BLaER1 treated with 17β-estradiol and CSF1 and Interleukin-3, amounts not matched to agents 10 nM and 100 nM (cell line): Measurements from ENCODE around the gene LSM12.
A peak's percentile ranks its signal among the peaks of the same experiment; 100 is the strongest.
"Not testable (repeated sequence)": the region's sequence is repeated elsewhere in the genome, so short reads cannot be mapped to it uniquely, and the experiment has no call there.

Source experiments
- H3K27ac ChIP-seq, 11 experiments: shearing (Covaris generic); formaldehyde crosslinking; 2 replicates each; pipeline ENCODE4 v1.8.1; 2022
- H3K27me3 ChIP-seq, 11 experiments: shearing (Covaris generic); formaldehyde crosslinking; 2 replicates each; pipeline ENCODE4 v1.8.1; 2022
- H3K36me3 ChIP-seq, 11 experiments: shearing (Covaris generic); formaldehyde crosslinking; 2 replicates each; pipeline ENCODE4 v1.8.1; 2022
- H3K4me1 ChIP-seq, 10 experiments: shearing (Covaris generic); formaldehyde crosslinking; 2 replicates each; pipeline ENCODE4 v1.8.1; 2022
- H3K4me2 ChIP-seq, 11 experiments: shearing (Covaris generic); formaldehyde crosslinking; 2 replicates each; pipeline ENCODE4 v1.8.1; 2022
- H3K4me3 ChIP-seq, 10 experiments: shearing (Covaris generic); formaldehyde crosslinking; 2 replicates each; pipeline ENCODE4 v1.8.1; 2022
- H3K9ac ChIP-seq, 11 experiments: shearing (Covaris generic); formaldehyde crosslinking; 2 replicates each; pipeline ENCODE4 v1.8.1; 2022
- H3K9me3 ChIP-seq, 11 experiments: shearing (Covaris generic); formaldehyde crosslinking; replicated peaks in 1 of 11; 2 replicates each; pipeline ENCODE4 v1.8.1; 2022
- H4K20me1 ChIP-seq, 11 experiments: shearing (Covaris generic); formaldehyde crosslinking; 2 replicates each; pipeline ENCODE4 v1.8.1; 2022
- Cebpa-rat ChIP-seq, 11 experiments: shearing (Covaris generic); IDR thresholded peaks; 2 replicates each; pipeline ENCODE4 v1.8.1; 2022

The LSM12 gene

DNA sequence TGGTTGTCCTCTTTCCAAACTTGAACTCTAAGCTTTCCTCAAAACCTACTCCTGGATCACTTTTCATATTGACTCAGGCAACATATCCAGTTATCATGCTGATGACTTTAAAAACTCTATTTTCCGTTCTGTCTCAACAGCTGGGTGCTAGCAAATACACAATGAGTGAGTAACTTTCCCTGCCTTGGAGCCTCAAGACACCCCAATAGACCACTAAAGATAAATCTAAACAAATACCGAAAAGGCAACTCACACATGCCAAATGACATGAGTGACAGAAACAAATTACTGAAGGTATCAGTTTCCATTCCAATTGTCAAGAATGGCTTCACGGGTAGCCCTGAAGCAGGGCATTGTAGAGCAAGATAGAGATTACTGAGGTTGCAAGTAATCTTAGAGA lies 36.0 kb downstream of the LSM12 start:
- Histone ChIP-seq H3K4me2 (no peak overlapping the region), H3K27me3 (no peaks in the 10 kb centered on the region), H4K20me1 (peaks cover 0 to 43% (median 15%) of the 10 kb centered on the region in 11 experiments; a peak in 15 of 22 replicates), H3K36me3 (peaks cover 36 to 75% (median 66%) of the 10 kb centered on the region in 11 experiments), H3K9me3 (no peaks in the 10 kb centered on the region), H3K4me3 (no peak overlapping the region), H3K9ac (no peak overlapping the region), H3K4me1 (peaks cover 6 to 23% (median 12%) of the 10 kb centered on the region in 10 experiments; a peak in 17 of 20 replicates), H3K27ac (no peak overlapping the region)
- no peak for TF ChIP-seq Cebpa-rat (IDR thresholded peaks at IDR 0.05)

DNA sequence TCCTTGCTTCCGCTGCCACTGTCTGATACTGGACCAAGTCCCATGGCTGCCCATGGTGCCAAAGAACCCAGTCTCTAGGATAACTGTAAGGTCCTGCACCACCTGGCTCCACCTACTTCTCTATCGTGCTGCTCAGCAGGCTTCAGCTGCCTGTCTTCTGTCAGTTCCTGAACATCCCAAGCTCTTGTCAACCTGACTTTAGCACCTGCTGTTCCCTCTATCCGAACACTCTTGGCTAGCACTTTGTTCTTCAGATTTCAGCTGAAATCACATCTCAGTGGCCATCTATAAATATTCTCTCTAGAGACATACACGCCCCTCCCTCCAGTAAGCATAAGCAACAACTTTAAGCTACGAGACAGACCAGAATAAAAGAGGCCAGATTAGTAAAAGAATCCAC lies 36.7 kb downstream of the LSM12 start:
- Histone ChIP-seq H3K9ac (no peak overlapping the region), H3K4me1 (peaks cover 6 to 30% (median 16%) of the 10 kb centered on the region in 10 experiments; a peak in 17 of 20 replicates), H3K36me3 (peaks cover 40 to 82% (median 71%) of the 10 kb centered on the region in 11 experiments), H3K27ac (no peak overlapping the region), H3K4me3 (no peak overlapping the region), H3K27me3 (no peaks in the 10 kb centered on the region), H4K20me1 (peaks cover 0 to 50% (median 22%) of the 10 kb centered on the region in 11 experiments; a peak in 15 of 22 replicates), H3K4me2 (no peak overlapping the region), H3K9me3 (no peaks in the 10 kb centered on the region)
- no peak for TF ChIP-seq Cebpa-rat (IDR thresholded peaks at IDR 0.05)

DNA sequence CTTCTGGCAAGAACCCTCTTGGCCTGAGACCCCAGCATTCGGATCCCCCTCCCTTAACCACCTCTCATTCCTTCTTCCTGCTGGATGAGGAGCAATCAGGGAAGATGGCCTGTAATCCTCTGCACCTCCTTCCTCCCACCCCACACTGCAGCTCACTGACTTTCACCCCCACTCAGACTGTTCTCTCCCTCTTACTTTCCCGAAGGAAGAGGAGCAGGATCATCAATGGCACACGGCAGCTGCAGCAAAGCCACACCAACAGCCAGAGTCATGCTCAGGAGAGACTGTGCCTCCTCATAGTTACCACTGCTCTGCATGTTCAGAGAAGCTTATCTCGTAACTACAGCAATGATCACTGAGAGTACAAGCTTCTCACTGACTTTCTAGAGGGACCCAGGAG lies 41.6 kb downstream of the LSM12 start:
- no peaks in the 10 kb centered on the region for H3K27me3 ChIP-seq
- peaks cover 21 to 81% (median 57%) of the 10 kb centered on the region in 11 experiments for H3K36me3 ChIP-seq

DNA sequence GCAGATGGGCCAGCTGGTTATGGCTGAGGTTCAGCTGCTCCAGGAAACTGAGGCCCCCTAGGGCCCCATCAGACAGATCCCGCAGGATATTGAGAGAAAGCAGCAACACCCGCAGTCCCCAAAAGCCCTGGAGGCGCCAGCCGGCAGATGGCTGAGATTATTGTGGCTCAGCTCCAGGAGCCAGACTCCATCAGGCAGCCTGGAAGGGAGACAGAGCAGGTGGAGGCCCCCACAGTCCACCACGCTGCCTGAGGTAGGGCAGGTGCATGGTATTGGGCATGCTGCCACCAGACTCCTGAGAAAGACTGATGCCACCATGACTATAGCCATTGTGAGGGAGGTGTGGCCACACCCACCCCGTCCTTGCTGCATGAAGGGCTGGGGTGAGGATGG lies 42.2 kb downstream of the LSM12 start:
- Histone ChIP-seq H3K9ac (no peak overlapping the region), H3K4me1 (peaks cover 0 to 25% (median 8%) of the 10 kb centered on the region in 10 experiments; a peak in 7 of 20 replicates), H3K4me2 (peak overlapping the region in 2 of 11 experiments; percentile 9 to 24; a peak in 1 of 22 replicates), H4K20me1 (peaks cover 0 to 50% (median 31%) of the 10 kb centered on the region in 11 experiments; a peak in 16 of 22 replicates), H3K27ac (no peak overlapping the region), H3K9me3 (no peaks in the 10 kb centered on the region), H3K27me3 (no peaks in the 10 kb centered on the region), H3K4me3 (no peak overlapping the region), H3K36me3 (peaks cover 21 to 79% (median 53%) of the 10 kb centered on the region in 11 experiments)
- TF ChIP-seq Cebpa-rat (IDR thresholded peaks at IDR 0.05) = no peak

More for the DNA sequence above, 41.6 kb downstream of the LSM12 start:
- no peak for TF ChIP-seq Cebpa-rat (IDR thresholded peaks at IDR 0.05)
- peaks cover 0 to 54% (median 31%) of the 10 kb centered on the region in 11 experiments; a peak in 16 of 22 replicates for H4K20me1 ChIP-seq
- no peaks in the 10 kb centered on the region for H3K9me3 ChIP-seq
- H3K9ac ChIP-seq = 0 out of 22 replicates have a peak overlapping the region, but pooled peaks of 1 of the 11 experiments have one; percentile 4
- H3K4me3 ChIP-seq = no peak overlapping the region
- peaks cover 0 to 25% (median 8%) of the 10 kb centered on the region in 10 experiments; a peak in 7 of 20 replicates for H3K4me1 ChIP-seq
- H3K27ac ChIP-seq = no peak overlapping the region
- H3K4me2 ChIP-seq = peak overlapping the region in 2 of 11 experiments; percentile 9 to 24; a peak in 2 of 22 replicates

DNA sequence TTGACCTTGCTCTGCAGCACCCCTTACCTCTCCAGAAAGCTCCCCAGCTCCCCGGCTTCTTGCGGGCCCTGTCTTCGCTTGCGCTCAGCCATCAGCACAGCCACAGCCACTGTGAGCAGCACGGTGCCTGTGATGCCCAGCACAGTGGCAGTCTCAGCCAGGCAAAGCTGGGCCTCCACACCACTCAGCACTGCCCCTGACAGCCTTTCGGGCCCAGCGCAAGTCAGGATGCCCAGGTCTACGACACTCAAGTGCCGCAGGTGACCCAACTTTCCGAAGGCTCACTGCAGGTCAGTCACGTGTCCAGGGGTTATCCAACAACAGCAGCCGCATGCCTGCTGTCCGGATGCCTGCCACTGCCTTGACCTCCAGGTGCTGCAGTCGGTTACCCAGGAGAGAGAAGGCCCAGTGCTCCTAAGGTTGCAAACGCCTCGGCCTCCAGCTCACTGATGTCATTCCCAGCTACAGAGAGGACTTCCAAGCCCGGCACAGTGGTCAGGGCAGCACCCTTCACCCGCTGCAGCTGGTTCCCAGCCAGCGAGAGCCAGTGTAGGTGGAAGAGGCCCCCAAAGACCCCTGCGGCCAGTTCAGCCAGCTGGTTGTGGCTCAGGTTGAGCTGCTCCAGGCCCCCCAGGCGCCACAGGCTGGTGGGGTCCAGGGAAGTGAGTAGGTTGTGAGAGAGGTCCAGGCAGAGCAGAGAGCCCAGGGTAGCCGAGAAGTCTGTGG lies 42.8 kb downstream of the LSM12 start:
- H3K36me3 ChIP-seq = peaks cover 21 to 73% (median 48%) of the 10 kb centered on the region in 11 experiments
- H3K9me3 ChIP-seq = no peaks in the 10 kb centered on the region
- no peak overlapping the region for H3K27ac ChIP-seq
- TF ChIP-seq Cebpa-rat (IDR thresholded peaks at IDR 0.05) = no peak
- H3K27me3 ChIP-seq = no peaks in the 10 kb centered on the region
- H4K20me1 ChIP-seq = peaks cover 0 to 44% (median 26%) of the 10 kb centered on the region in 11 experiments; a peak in 15 of 22 replicates
- H3K9ac ChIP-seq = no peak overlapping the region
- H3K4me3 ChIP-seq = no peak overlapping the region
- H3K4me1 ChIP-seq = peaks cover 0 to 25% (median 8%) of the 10 kb centered on the region in 10 experiments; a peak in 7 of 20 replicates
- H3K4me2 ChIP-seq = 0 out of 22 replicates have a peak overlapping the region, but pooled peaks of 2 of the 11 experiments have one; percentile 9 to 24

DNA sequence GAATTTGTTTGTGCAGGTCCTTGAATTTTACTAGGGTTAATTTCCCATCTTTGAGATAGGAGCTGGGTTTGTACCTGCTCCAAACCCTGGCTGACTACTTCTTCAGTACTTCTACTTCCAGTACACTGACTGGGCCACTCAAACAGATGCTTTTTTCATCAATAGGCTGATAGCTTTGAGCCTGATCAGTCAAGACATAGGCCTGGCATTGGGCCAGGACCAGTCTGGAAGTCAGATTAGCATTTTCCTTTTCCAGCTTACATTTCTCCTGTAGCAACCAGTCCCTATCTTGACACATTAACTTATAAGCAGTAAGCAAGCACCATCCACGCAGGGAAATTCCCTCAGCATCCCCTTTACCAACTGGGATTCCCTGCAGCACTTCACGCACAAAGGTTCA lies 44.2 kb downstream of the LSM12 start:
- Histone ChIP-seq H3K4me2 (no peak overlapping the region), H4K20me1 (peaks cover 0 to 39% (median 21%) of the 10 kb centered on the region in 11 experiments; a peak in 13 of 22 replicates), H3K9me3 (no peaks in the 10 kb centered on the region), H3K9ac (no peak overlapping the region), H3K27me3 (no peaks in the 10 kb centered on the region), H3K4me3 (no peak overlapping the region), H3K4me1 (peaks cover 0 to 25% (median 8%) of the 10 kb centered on the region in 10 experiments; a peak in 7 of 20 replicates), H3K27ac (no peak overlapping the region), H3K36me3 (peaks cover 18 to 68% (median 40%) of the 10 kb centered on the region in 11 experiments; a peak in 19 of 22 replicates)
- TF ChIP-seq Cebpa-rat (IDR thresholded peaks at IDR 0.05) = no peak

DNA sequence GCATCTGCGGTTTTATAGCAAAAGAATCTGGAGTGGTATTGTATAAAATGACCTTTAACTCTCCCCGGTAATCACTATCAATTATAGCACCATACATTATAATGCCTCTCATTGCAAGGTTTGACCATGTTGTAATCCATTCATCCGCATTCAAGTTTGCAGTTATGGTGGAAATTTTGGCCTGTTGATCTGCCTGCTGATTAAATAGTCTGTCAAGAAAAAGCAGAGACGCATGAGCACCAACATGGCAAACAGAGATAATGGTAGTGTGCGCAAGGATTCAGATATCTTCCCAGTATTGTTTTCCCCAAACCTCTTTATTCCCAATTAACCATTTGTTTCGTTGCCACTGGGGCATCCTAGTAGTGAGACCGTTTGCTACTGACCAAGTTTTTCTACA lies 45.2 kb downstream of the LSM12 start:
- Histone ChIP-seq H3K36me3 (peaks cover 17 to 65% (median 38%) of the 10 kb centered on the region in 11 experiments; a peak in 19 of 22 replicates), H3K4me1 (peaks cover 0 to 22% (median 8%) of the 10 kb centered on the region in 10 experiments; a peak in 7 of 20 replicates), H4K20me1 (peaks cover 0 to 37% (median 21%) of the 10 kb centered on the region in 11 experiments; a peak in 13 of 22 replicates)
- H3K27ac ChIP-seq, H3K9ac ChIP-seq, H3K27me3 ChIP-seq, H3K9me3 ChIP-seq, H3K4me3 ChIP-seq, H3K4me2 ChIP-seq: not testable (repeated sequence)

DNA sequence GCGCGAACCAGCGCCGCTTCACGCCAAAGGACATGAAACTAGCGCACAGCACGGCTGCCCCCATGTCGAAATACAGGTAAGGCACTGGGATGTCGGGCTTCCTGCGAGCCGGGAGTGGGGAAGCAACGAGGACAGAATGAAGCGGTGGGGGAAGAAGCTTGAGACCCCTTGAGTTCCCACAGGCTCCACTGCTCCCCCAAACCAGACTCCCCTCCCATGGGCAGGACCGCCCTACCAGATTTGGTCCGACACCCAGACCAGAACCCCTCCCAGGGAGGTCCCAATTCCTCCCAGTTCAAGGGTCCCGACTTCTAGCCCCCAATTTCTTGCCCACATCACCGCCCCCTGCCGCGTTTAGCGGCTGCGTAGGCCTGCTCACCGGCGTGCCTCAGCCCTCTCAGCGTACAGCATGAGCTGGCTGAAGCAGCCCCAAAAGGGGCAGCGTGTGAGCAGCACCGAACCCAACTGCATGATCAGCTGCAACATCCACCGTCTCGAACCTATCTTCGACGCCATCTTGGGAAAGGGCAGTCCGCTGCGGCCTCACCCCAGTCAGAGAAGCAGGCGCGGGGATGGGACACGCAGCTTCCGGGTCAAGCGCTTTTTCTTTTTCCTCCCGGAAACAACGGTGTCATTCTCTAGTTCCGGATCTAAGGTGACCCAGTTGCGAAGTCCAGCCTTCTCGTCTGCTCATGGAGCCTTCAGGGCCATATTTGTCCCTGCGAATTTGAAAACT lies 51.9 kb downstream of the LSM12 start, which contains the start of gene TMEM101:
TSS of gene TMEM101 (minus strand) at position 527 of the 736 bp plus-strand sequence. CDS start at position 516, 11 bp downstream.
- no peaks in the 10 kb centered on the region for H4K20me1 ChIP-seq
- H3K27ac ChIP-seq = peak within 1 kb of the TSS; percentile 80 to 92 (median 87)
- no peaks in the 10 kb centered on the region for H3K9me3 ChIP-seq
- peak within 1 kb of the TSS; percentile 90 to 100 (median 98) for H3K4me2 ChIP-seq
- H3K36me3 ChIP-seq = peaks cover 4 to 29% (median 18%) of the 10 kb centered on the region in 11 experiments; a peak in 15 of 22 replicates
- H3K4me1 ChIP-seq = peaks cover 29 to 48% (median 38%) of the 10 kb centered on the region in 10 experiments
- H3K9ac ChIP-seq = peak within 1 kb of the TSS; percentile 82 to 93 (median 88)
- no peaks in the 10 kb centered on the region for H3K27me3 ChIP-seq
- no peak for TF ChIP-seq Cebpa-rat (IDR thresholded peaks at IDR 0.05)
- peak within 1 kb of the TSS; percentile 74 to 92 (median 84) for H3K4me3 ChIP-seq
